ENCODE results near the gene NR3C2.

DNA sequence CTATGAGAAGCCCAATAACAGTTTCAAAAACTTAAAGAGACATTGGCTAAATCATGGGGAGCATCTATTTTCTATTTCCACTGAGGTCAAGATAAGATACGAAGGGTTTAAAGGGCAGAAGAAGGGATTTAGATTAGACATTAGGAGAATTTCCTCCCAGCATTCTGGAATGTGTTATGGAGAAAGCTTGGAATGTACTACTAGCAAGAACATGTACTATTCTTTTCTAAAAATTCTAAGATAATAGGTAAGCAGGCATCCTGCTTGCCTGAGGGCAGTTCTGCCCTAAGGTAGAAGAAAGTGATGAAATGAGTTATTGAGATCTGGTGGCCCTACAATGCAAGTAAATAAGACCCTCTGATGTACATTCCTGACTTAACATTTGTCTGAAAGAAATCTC, 279.2 kb downstream of the NR3C2 start:
- TF ChIP-seq EZH2 (IDR thresholded peaks at IDR 0.05) (no peak), POLR2AphosphoS5 (IDR thresholded peaks at IDR 0.05; ENCODE audit: borderline replicate concordance, low read depth, low read length) (no peak)
